DND-41 (cell line): Measurements from ENCODE around the gene DPRX.

Experiments used
- CTCF ChIP-seq: IDR thresholded peaks from 2 replicates; pipeline ENCODE4 v1.5.1; 2012; ENCODE audit warnings: borderline replicate concordance, low read length, moderate library complexity, mild to moderate bottlenecking; ENCODE audit not compliant: poor library complexity, severe bottlenecking; ENCODE audit errors: extremely low read depth
- EZH2 ChIP-seq: IDR thresholded peaks from 3 replicates; pipeline ENCODE4 v1.6.1; 2012; ENCODE audit warnings: borderline replicate concordance, low read depth, mild to moderate bottlenecking, moderate library complexity, low read length, inconsistent platforms; ENCODE audit not compliant: severe bottlenecking

GRCh38 chr19:53657778-53658177 lies 26.0 kb downstream of the DPRX start:
- no peak for TF ChIP-seq CTCF
- no peak for TF ChIP-seq EZH2
